Stimulated activated naive CD8-positive, alpha-beta T cell treated with anti-CD3 and anti-CD28 coated beads, Interleukin-15, Interleukin-2, amounts not matched to agents 100 ng/mL and 50 ng/mL, for 24 hours (primary cell): ENCODE data around the gene AACS.
"Not testable (repeated sequence)": the region's sequence is repeated elsewhere in the genome, so short reads cannot be mapped to it uniquely, and the experiment has no call there.

Source experiments
- H3K27ac Mint-ChIP-seq: one replicate; pipeline ENCODE4 v1.8.0; 2021; ENCODE audit warnings: mild to moderate bottlenecking, mixed read lengths
- H3K27me3 Mint-ChIP-seq: one replicate; pipeline ENCODE4 v1.8.0; 2021; ENCODE audit warnings: mixed read lengths
- H3K36me3 Mint-ChIP-seq: one replicate; pipeline ENCODE4 v1.8.0; 2021; ENCODE audit warnings: low read depth, mixed read lengths
- H3K4me1 Mint-ChIP-seq: one replicate; pipeline ENCODE4 v1.8.0; 2021; ENCODE audit warnings: low read depth, mixed read lengths
- H3K4me3 Mint-ChIP-seq: one replicate; pipeline ENCODE4 v1.8.0; 2021; ENCODE audit warnings: mild to moderate bottlenecking, mixed read lengths
- H3K9me3 Mint-ChIP-seq: one replicate; pipeline ENCODE4 v1.8.0; 2021; ENCODE audit warnings: mixed read lengths

The AACS gene

DNA sequence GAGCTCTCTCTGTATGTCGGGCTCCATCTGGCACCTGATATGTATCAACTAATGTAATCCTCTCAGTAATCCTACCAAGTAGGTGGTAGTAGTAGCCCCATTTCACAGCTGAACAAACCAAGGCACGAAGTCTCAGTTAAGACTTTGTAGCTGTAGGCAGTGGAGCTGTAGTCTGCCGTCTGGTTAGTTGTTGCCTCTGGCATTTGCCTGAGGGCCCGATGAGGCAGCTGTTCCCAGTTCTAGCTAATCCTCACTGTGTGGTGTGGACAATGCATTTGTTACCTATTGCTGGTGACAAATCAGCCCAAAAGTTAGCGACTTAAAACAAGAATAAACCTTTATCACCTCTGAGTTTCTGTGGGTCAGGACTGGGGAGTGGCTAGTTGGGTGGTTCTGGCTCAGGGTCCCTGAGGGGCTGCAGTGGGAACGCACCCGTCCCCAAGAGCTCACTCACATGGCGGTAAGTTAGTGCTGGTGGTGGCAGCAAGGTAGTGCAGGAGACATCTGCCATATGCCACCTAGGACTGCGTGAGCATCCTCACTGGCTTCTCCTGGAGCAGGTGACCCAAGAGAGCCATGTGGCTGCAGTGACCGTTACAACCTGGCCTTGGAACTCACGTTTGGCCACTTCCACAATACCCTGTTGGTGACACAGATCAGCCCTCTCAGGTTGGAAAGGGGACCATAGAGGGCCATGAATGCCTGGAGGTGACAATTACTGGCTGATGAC, 5.6 kb downstream of the AACS start:
- Mint-ChIP-seq H3K4me1 (peaks cover 19% of the 10 kb centered on the region), H3K27ac (no peak overlapping the region), H3K36me3 (peaks cover 12% of the 10 kb centered on the region), H3K9me3 (no peaks in the 10 kb centered on the region), H3K27me3 (no peaks in the 10 kb centered on the region), H3K4me3 (no peak overlapping the region)

GRCh38 chr12:125071456-125071855, 6.2 kb downstream of the AACS start:
- Mint-ChIP-seq H3K27ac (no peak overlapping the region), H3K9me3 (no peaks in the 10 kb centered on the region), H3K27me3 (no peaks in the 10 kb centered on the region), H3K4me1 (peaks cover 15% of the 10 kb centered on the region), H3K4me3 (no peak overlapping the region), H3K36me3 (peaks cover 18% of the 10 kb centered on the region)

DNA sequence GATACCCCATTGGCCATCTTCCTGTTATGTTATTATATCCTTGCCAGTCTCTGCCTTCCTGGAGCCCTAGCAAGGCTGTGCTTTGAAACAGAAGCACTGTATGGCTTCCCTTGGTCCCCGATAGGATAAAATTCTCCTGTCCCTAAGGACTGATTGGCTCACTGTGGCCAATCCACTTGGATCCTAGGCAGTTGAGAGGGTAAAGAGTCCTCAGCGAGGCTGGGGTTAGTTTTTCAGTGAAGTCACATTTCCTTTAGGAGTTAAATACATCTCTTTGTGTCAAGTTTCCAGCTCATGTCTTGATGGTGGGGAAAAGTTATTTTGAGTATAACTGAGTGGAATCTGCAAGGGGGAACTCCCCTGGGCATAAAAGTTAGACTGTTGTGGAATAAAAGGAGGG, 7.3 kb downstream of the AACS start:
- H3K4me1 Mint-ChIP-seq: peaks cover 6% of the 10 kb centered on the region
- H3K4me3 Mint-ChIP-seq: no peak overlapping the region
- H3K27me3 Mint-ChIP-seq: no peaks in the 10 kb centered on the region
- no peaks in the 10 kb centered on the region for H3K9me3 Mint-ChIP-seq
- H3K27ac Mint-ChIP-seq: no peak overlapping the region
- peaks cover 24% of the 10 kb centered on the region for H3K36me3 Mint-ChIP-seq

DNA sequence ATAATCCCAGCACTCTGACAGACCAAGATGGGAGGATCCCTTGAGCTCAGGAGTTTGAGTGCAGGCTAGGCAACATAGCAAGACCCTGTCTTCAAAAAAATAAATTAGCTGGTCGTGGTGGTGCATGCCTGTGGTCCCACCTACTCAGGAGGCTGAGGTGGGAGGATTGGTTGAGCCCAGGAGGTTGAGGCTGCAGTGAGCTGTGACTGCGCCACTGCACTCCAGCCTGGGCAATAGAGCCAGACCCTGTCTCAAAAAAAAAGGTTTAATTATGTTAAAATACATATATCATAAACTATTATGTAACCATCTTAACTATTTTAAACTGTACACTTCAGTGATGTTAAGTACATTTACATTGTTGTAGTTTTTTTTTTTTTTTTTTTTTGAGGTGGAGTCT, 9.1 kb downstream of the AACS start:
- H3K36me3 Mint-ChIP-seq: peaks cover 33% of the 10 kb centered on the region
- H3K9me3 Mint-ChIP-seq, H3K4me1 Mint-ChIP-seq, H3K27me3 Mint-ChIP-seq, H3K27ac Mint-ChIP-seq, H3K4me3 Mint-ChIP-seq: not testable (repeated sequence)

GRCh38 chr12:125076103-125076502, 10.9 kb downstream of the AACS start:
- H3K27me3 Mint-ChIP-seq: no peaks in the 10 kb centered on the region
- H3K36me3 Mint-ChIP-seq: peaks cover 40% of the 10 kb centered on the region
- no peak overlapping the region for H3K27ac Mint-ChIP-seq
- H3K4me1 Mint-ChIP-seq: peaks cover 6% of the 10 kb centered on the region
- H3K9me3 Mint-ChIP-seq: no peaks in the 10 kb centered on the region
- no peak overlapping the region for H3K4me3 Mint-ChIP-seq

DNA sequence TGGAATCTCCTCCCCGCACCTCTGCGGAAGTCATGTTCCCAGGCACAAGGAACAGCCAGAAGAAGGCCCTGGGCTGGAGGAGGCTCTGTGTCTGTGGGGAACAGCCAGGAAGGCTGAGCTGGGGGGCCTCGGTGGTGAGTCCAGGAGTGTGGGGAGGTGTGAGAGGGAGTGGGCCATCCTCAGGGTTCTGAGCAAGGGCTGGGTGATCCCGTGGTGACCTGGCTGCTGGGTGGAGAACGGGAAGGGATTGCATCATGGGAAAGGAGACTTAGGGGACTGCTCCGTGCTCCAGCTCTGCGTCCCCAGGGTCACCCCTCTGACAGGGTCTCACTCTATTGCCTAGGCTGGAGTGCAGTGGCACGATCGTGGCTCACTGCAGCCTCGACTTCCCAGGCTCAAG, 13.8 kb downstream of the AACS start:
- H3K27ac Mint-ChIP-seq: no peak overlapping the region
- H3K27me3 Mint-ChIP-seq: no peaks in the 10 kb centered on the region
- no peaks in the 10 kb centered on the region for H3K9me3 Mint-ChIP-seq
- no peak overlapping the region for H3K4me3 Mint-ChIP-seq
- H3K4me1 Mint-ChIP-seq: peaks cover under 1% of the 10 kb centered on the region
- H3K36me3 Mint-ChIP-seq: peaks cover 39% of the 10 kb centered on the region

- no peaks in the 10 kb centered on the region for H3K9me3 Mint-ChIP-seq
- no peaks in the 10 kb centered on the region for H3K27me3 Mint-ChIP-seq
- H3K4me3 Mint-ChIP-seq: no peak overlapping the region
- H3K4me1 Mint-ChIP-seq: no peaks in the 10 kb centered on the region
- peaks cover 38% of the 10 kb centered on the region for H3K36me3 Mint-ChIP-seq
- no peak overlapping the region for H3K27ac Mint-ChIP-seq
These were observed 14.7 kb downstream of the AACS start for GRCh38 chr12:125079648-125080645.

DNA sequence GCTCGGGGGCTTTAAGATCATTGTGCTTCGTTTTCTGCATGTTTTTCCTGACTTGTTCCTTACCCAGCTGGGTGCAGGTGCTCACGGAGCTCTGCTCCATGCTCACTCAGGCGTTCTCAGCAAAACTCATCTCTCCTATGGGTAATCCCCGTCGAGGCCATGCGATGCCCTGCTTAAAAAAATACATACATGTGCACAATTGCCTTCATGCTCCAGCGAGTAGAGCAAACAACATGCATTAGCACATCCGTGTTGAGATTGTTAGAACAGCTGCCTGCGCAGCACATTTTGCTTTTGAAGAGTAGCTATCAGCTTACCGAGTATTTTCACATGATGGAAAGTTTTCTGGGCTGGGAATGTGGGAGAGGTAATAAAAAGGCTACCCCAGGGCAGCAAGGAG, 16.2 kb downstream of the AACS start:
- Mint-ChIP-seq H3K4me1 (no peaks in the 10 kb centered on the region), H3K4me3 (no peak overlapping the region), H3K27me3 (no peaks in the 10 kb centered on the region), H3K27ac (no peak overlapping the region), H3K36me3 (peaks cover 30% of the 10 kb centered on the region), H3K9me3 (no peaks in the 10 kb centered on the region)

DNA sequence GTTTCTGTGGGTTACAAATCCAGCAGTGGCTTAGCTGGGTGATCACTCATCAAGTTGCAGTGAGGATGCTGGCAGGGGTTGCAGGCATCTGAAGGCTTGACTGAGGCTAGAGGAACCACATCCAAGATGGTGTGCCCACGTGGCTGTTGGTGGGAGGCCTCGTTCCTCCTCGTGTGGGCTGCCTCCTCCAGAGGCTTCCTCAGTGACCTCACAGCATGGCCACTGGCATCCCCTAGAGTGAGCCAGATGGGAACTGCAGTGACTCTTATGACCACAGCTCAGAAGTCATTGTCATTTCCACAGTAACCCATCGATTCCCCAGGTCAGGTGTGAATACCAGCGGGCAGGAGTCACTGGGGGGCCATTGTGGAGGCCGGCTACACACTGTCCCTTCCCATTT, 17.8 kb downstream of the AACS start:
- no peaks in the 10 kb centered on the region for H3K27me3 Mint-ChIP-seq
- peaks cover 18% of the 10 kb centered on the region for H3K36me3 Mint-ChIP-seq

DNA sequence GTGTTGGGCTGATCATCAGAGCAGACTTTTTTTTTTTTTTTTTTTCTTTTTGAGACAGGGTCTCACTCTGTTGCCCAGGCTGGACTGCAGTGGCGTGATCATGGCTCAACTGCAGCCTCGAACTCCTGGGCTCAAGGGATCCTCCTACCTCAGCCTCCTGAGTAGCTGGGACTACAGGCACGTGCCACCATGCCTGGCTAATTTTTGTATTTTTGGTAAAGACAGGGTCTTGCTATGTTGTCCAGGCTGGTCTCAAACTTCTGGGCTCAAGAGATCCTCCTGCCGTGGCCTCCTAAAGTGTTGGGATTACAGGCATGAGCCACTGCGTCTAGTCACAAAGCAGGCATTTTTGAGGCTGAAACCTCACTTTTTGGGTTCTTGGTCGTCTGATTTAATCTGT, 23.0 kb downstream of the AACS start:
- H3K36me3 Mint-ChIP-seq, H3K9me3 Mint-ChIP-seq, H3K27ac Mint-ChIP-seq, H3K4me1 Mint-ChIP-seq, H3K4me3 Mint-ChIP-seq, H3K27me3 Mint-ChIP-seq: not testable (repeated sequence)

More for the DNA sequence above, 17.8 kb downstream of the AACS start:
- H3K27ac Mint-ChIP-seq: no peak overlapping the region
- no peak overlapping the region for H3K4me3 Mint-ChIP-seq
- no peaks in the 10 kb centered on the region for H3K4me1 Mint-ChIP-seq
- H3K9me3 Mint-ChIP-seq: no peaks in the 10 kb centered on the region

DNA sequence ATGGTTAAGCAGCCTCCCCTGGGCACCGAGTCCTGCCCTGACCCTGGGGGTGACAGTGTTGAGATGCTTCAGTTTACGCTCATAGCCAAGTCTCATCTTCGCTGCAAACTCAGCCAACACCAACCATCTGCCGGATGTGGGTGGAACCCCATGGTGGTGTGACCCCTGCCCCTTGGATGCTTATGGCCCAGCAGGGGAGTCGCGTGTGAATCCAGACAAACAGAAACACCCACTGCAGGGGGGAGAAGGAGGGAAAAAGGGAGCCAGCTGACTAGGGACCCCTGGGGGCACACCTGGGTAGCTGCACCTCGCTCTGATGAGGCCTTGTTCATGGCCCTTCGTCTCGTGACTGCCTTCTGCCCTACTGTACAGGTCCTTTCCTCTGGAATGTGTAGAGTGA, 23.8 kb downstream of the AACS start:
- H3K27ac Mint-ChIP-seq: no peak overlapping the region
- H3K36me3 Mint-ChIP-seq: no peaks in the 10 kb centered on the region
- H3K4me1 Mint-ChIP-seq: no peaks in the 10 kb centered on the region

GRCh38 chr12:125089626-125090025, 24.4 kb downstream of the AACS start:
- Mint-ChIP-seq H3K4me3 (no peak overlapping the region), H3K36me3 (no peaks in the 10 kb centered on the region), H3K9me3 (no peaks in the 10 kb centered on the region), H3K27ac (no peak overlapping the region), H3K27me3 (no peaks in the 10 kb centered on the region), H3K4me1 (no peaks in the 10 kb centered on the region)

More for the DNA sequence above, 23.8 kb downstream of the AACS start:
- Mint-ChIP-seq H3K4me3 (no peak overlapping the region), H3K27me3 (no peaks in the 10 kb centered on the region), H3K9me3 (no peaks in the 10 kb centered on the region)

DNA sequence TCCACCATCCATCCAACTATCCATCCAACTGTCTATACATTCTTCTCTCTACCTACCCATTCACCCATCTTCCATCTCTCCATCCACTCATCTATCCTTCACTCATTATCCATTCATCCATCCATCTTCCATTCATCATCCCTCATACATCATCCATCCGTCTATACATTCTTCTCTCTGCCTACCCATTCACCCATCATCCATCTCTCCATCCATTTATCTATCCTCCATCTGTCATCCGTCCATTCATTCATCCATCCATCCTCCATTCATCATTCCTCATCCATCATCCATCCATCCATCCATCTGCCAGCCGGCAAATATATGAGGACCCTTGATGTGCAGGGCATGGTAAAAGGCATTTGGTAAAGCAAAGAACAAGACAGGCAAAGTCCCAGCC, 25.2 kb downstream of the AACS start:
- Mint-ChIP-seq H3K27ac (no peak overlapping the region), H3K36me3 (no peaks in the 10 kb centered on the region), H3K9me3 (no peaks in the 10 kb centered on the region), H3K4me1 (no peaks in the 10 kb centered on the region), H3K4me3 (no peak overlapping the region), H3K27me3 (no peaks in the 10 kb centered on the region)

- H3K4me3 Mint-ChIP-seq: no peak overlapping the region
- no peaks in the 10 kb centered on the region for H3K9me3 Mint-ChIP-seq
- no peaks in the 10 kb centered on the region for H3K36me3 Mint-ChIP-seq
These were observed 26.2 kb downstream of the AACS start for GRCh38 chr12:125091401-125091800.

GRCh38 chr12:125092108-125092871, 27.1 kb downstream of the AACS start:
- Mint-ChIP-seq H3K27ac (no peak overlapping the region), H3K27me3 (no peaks in the 10 kb centered on the region), H3K4me1 (no peaks in the 10 kb centered on the region), H3K36me3 (no peaks in the 10 kb centered on the region), H3K9me3 (no peaks in the 10 kb centered on the region), H3K4me3 (no peak overlapping the region)

More at GRCh38 chr12:125091401-125091800, 26.2 kb downstream of the AACS start:
- H3K27me3 Mint-ChIP-seq: no peaks in the 10 kb centered on the region
- H3K27ac Mint-ChIP-seq: no peak overlapping the region
- H3K4me1 Mint-ChIP-seq: no peaks in the 10 kb centered on the region
